HepG2 (cell line): ENCODE data around the gene VPS18. TPM values are rescaled to one million over a fixed set of nuclear protein-coding genes. Genes with fewer than 3 reads are reported as not detected.

Source experiments
- DMTF1 ChIP-seq: sonication (generic); formaldehyde crosslinking; IDR thresholded peaks from 2 replicates; pipeline ENCODE4 v1.4.0; 2020; ENCODE audit warnings: mild to moderate bottlenecking, missing genetic modification reagents
- PHF21A ChIP-seq: sonication (generic); formaldehyde crosslinking; IDR thresholded peaks from 2 replicates; pipeline ENCODE4 v1.5.0; 2020; ENCODE audit warnings: mild to moderate bottlenecking, missing genetic modification reagents
- SMC3 ChIP-seq: IDR thresholded peaks from 2 replicates; pipeline ENCODE4 v1.6.1; 2011; ENCODE audit warnings: low read length, improper control_type of control experiment
- WIZ ChIP-seq: sonication (generic); formaldehyde crosslinking; IDR thresholded peaks from 2 replicates; pipeline ENCODE4 v1.5.1; 2020; ENCODE audit warnings: mild to moderate bottlenecking, missing genetic modification reagents
- XBP1 ChIP-seq: sonication (generic); formaldehyde crosslinking; IDR thresholded peaks from 2 replicates; pipeline ENCODE4 v1.5.0; 2020; ENCODE audit warnings: missing genetic modification reagents
- ZBTB3 ChIP-seq: sonication (generic); formaldehyde crosslinking; IDR thresholded peaks from 2 replicates; pipeline ENCODE4 v1.4.0; 2020; ENCODE audit warnings: low read depth, mild to moderate bottlenecking, moderate library complexity, missing genetic modification reagents, borderline replicate concordance
- ZBTB7B ChIP-seq: sonication (generic); formaldehyde crosslinking; IDR thresholded peaks from 2 replicates; pipeline ENCODE4 v1.4.0; 2020; ENCODE audit warnings: missing genetic modification reagents
- ZGPAT ChIP-seq: IDR thresholded peaks from 2 replicates; pipeline ENCODE4 v1.6.1; 2016; ENCODE audit warnings: mild to moderate bottlenecking
- ZNF382 ChIP-seq: sonication (generic); formaldehyde crosslinking; IDR thresholded peaks from 2 replicates; pipeline ENCODE4 v1.5.0; 2020; ENCODE audit warnings: missing genetic modification reagents, mild to moderate bottlenecking, borderline replicate concordance
- ZNF414 ChIP-seq: sonication (generic); formaldehyde crosslinking; IDR thresholded peaks from 2 replicates; pipeline ENCODE4 v1.5.0; 2020; ENCODE audit warnings: missing genetic modification reagents
- ZNF644 ChIP-seq: IDR thresholded peaks from 2 replicates; pipeline ENCODE4 v1.6.1; 2016; ENCODE audit warnings: low read depth
- ZNF792 ChIP-seq: IDR thresholded peaks from 2 replicates; pipeline ENCODE4 v1.6.1; 2016
- ZNF878 ChIP-seq: sonication (generic); formaldehyde crosslinking; IDR thresholded peaks from 2 replicates; pipeline ENCODE4 v1.8.1; 2023; ENCODE audit warnings: mild to moderate bottlenecking, missing genetic modification reagents, moderate library complexity
- ZXDC ChIP-seq: sonication (generic); formaldehyde crosslinking; IDR thresholded peaks from 2 replicates; pipeline ENCODE4 v1.5.0; 2020; ENCODE audit warnings: mild to moderate bottlenecking, missing genetic modification reagents
- polyA plus RNA-seq, 8 experiments: library from polyadenylated mRNA; depleted of rRNA in 3 of 8; stranded (reverse) in 7 of 8; unstranded in 1 of 8; fragments of >200 nt; fragmentation: Illumina TruSeq in 4 of 8; extraction: Trizol in 4 of 8; gene quantifications; 2 replicates each; pipeline versions ENCODE4 v1.2.1 to v1.2.3, GENCODE V29; 2011 to 2016; ENCODE audit warnings: low read depth in 4 of 8, missing spikeins in 1 of 8, mixed read lengths in 1 of 8; ENCODE audit not compliant: insufficient read depth in 1 of 8
- total RNA-seq, 5 experiments: library from RNA; depleted of rRNA; stranded (reverse); fragments of >200 nt; fragmentation: Illumina TruSeq; extraction: Trizol; gene quantifications; 2 replicates each; pipeline ENCODE4 v1.2.3, GENCODE V29; 2016; ENCODE audit warnings: low read depth in 1 of 5

VPS18 gene
- total and polyA plus RNA-seq, 2 of the 13 experiments (the other 11 are each of a cell fraction or from before 2014, with no cell fraction given): 5.8 to 17.0 TPM

- TF ChIP-seq ZNF792 (CRISPR knock-in tag): peak; percentile 18; the same call in 1 of the 2 replicates
- 0 out of 2 replicates have a peak, but pooled peaks have one; percentile 58 for TF ChIP-seq WIZ (CRISPR knock-in tag)
- TF ChIP-seq ZBTB7B: peak; percentile 28; the same call in 1 of the 2 replicates
- no peak for TF ChIP-seq SMC3
- TF ChIP-seq ZNF644 (CRISPR knock-in tag): no peak
- TF ChIP-seq DMTF1 (CRISPR knock-in tag): no peak
- no peak for TF ChIP-seq ZNF878 (CRISPR knock-in tag)
- no peak for TF ChIP-seq XBP1
- peak; percentile 51; the same call in 1 of the 2 replicates for TF ChIP-seq ZGPAT (CRISPR knock-in tag)
- no peak for TF ChIP-seq ZBTB3
- TF ChIP-seq ZNF382: no peak
- TF ChIP-seq ZXDC (CRISPR knock-in tag): no peak
- TF ChIP-seq PHF21A: peak; percentile 14; the same call in 1 of the 2 replicates
- TF ChIP-seq ZNF414 (CRISPR knock-in tag): 0 out of 2 replicates have a peak, but pooled peaks have one; percentile 19
Observed at GRCh38 chr15:40928821-40929659, 34.8 kb downstream of the VPS18 start, which contains the start of gene DLL4 (continued).
